Uterus (tissue), 2 donors: ENCODE measurements around the gene STX17.

ENCODE experiments used
- CTCF ChIP-seq, 4 experiments: fragments of 200-600 bp in 2 of 4; fragments of 450-650 bp in 2 of 4; sonication (generic) in 2 of 4; IDR thresholded peaks; one replicate each; pipeline ENCODE4 v1.5.1; 2016 to 2019; ENCODE audit warnings: antibody characterized with exemption in 4 of 4, mild to moderate bottlenecking in 2 of 4, moderate library complexity in 1 of 4
- POLR2A ChIP-seq, 2 donors: fragments of 450-650 bp; IDR thresholded peaks; one replicate each; pipeline ENCODE4 v1.6.1; 2016; ENCODE audit warnings: antibody characterized with exemption in 2 of 2, mild to moderate bottlenecking in 1 of 2, moderate library complexity in 1 of 2

DNA sequence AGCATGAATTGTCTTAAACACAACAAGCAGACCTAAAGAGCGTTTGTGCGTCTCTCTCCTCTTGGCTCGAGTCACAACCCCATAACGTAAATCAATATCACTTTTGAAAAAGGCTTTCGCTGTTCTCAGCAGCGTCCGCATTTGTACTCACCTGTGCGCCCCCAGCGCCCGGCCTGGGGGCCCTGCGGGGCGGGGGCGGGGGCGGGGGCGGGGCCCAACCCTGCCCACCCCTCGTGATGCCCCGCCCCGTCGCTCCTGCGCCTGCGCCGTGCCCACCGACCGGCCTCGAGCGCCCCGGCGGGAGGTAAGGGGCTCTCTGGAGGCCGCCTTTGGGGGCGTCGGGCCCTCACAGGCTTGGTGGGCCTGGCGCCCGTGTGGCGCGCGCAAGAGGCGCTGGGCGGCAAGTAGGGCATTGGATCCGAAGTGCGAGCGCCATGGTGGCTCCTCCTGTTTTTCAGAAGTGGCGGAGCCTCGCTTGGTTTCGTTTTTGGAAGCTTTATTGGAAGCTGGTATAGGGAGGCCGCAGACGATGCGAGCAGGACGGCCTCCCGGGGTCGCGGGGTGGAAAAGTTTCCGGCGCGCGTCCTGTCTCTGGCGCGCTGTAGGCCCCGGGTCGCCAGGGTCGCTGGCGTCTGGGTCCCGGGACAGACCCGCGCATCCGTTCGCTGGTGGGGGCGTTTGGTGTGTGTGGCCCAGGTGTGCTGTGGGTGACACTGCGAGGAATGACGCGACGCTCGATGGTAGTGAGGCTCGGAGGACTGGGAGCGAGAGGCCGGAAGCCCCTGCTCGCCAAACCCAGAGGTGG, at the start of gene STX17:
- TF ChIP-seq POLR2A (IDR thresholded peaks at IDR 0.05) (peak; percentile 66 to 82), CTCF (IDR thresholded peaks at IDR 0.05) (peak in 1 of 4 experiments; percentile 12)
